Activated naive CD8-positive, alpha-beta T cell (primary cell): ENCODE results near the gene TSHZ3.

Experiments used
- H3K27ac Mint-ChIP-seq: one replicate; pipeline ENCODE4 v1.8.0; 2021; ENCODE audit warnings: mixed read lengths
- H3K27me3 Mint-ChIP-seq: one replicate; pipeline ENCODE4 v1.8.0; 2021; ENCODE audit warnings: mixed read lengths
- H3K36me3 Mint-ChIP-seq: one replicate; pipeline ENCODE4 v1.8.0; 2021; ENCODE audit warnings: mixed read lengths
- H3K4me1 Mint-ChIP-seq: one replicate; pipeline ENCODE4 v1.8.0; 2021; ENCODE audit warnings: low read depth, mixed read lengths
- H3K4me3 Mint-ChIP-seq: one replicate; pipeline ENCODE4 v1.8.0; 2021; ENCODE audit warnings: mild to moderate bottlenecking, mixed read lengths
- H3K9me3 Mint-ChIP-seq: one replicate; pipeline ENCODE4 v1.8.0; 2021; ENCODE audit warnings: low read depth, mixed read lengths

TSHZ3 gene

GRCh38 chr19:31254180-31254551 lies 95.1 kb downstream of the TSHZ3 start:
- Mint-ChIP-seq H3K4me3 (no peak overlapping the region), H3K27me3 (peaks cover 6% of the 10 kb centered on the region), H3K36me3 (no peaks in the 10 kb centered on the region), H3K4me1 (no peaks in the 10 kb centered on the region), H3K9me3 (no peaks in the 10 kb centered on the region), H3K27ac (no peak overlapping the region)

- Mint-ChIP-seq H3K9me3 (no peaks in the 10 kb centered on the region), H3K4me1 (no peaks in the 10 kb centered on the region), H3K4me3 (no peak overlapping the region), H3K36me3 (no peaks in the 10 kb centered on the region), H3K27ac (no peak overlapping the region), H3K27me3 (peaks cover 6% of the 10 kb centered on the region)
Measured at GRCh38 chr19:31253526-31254179, 95.6 kb downstream of the TSHZ3 start.

GRCh38 chr19:31252441-31252840 lies 96.8 kb downstream of the TSHZ3 start:
- no peaks in the 10 kb centered on the region for H3K9me3 Mint-ChIP-seq
- H3K4me3 Mint-ChIP-seq = no peak overlapping the region
- no peak overlapping the region for H3K27ac Mint-ChIP-seq
- H3K27me3 Mint-ChIP-seq = peaks cover 4% of the 10 kb centered on the region
- no peaks in the 10 kb centered on the region for H3K4me1 Mint-ChIP-seq
- no peaks in the 10 kb centered on the region for H3K36me3 Mint-ChIP-seq

GRCh38 chr19:31249217-31249616 lies 100.0 kb downstream of the TSHZ3 start:
- peaks cover 3% of the 10 kb centered on the region for H3K27me3 Mint-ChIP-seq
- H3K9me3 Mint-ChIP-seq = no peaks in the 10 kb centered on the region

GRCh38 chr19:31235806-31236205 lies 113.4 kb downstream of the TSHZ3 start:
- Mint-ChIP-seq H3K27me3 (peaks cover 11% of the 10 kb centered on the region), H3K27ac (no peak overlapping the region), H3K4me3 (no peak overlapping the region), H3K4me1 (no peaks in the 10 kb centered on the region), H3K9me3 (no peaks in the 10 kb centered on the region), H3K36me3 (no peaks in the 10 kb centered on the region)

More at GRCh38 chr19:31249217-31249616, 100.0 kb downstream of the TSHZ3 start:
- H3K4me3 Mint-ChIP-seq = no peak overlapping the region
- H3K36me3 Mint-ChIP-seq = no peaks in the 10 kb centered on the region
- H3K27ac Mint-ChIP-seq = no peak overlapping the region
- no peaks in the 10 kb centered on the region for H3K4me1 Mint-ChIP-seq

- Mint-ChIP-seq H3K36me3 (no peaks in the 10 kb centered on the region), H3K27ac (no peak overlapping the region), H3K27me3 (peaks cover 8% of the 10 kb centered on the region), H3K4me1 (no peaks in the 10 kb centered on the region), H3K4me3 (no peak overlapping the region), H3K9me3 (no peaks in the 10 kb centered on the region)
Measured at GRCh38 chr19:31233295-31233800, 115.9 kb downstream of the TSHZ3 start.

- Mint-ChIP-seq H3K27ac (no peak overlapping the region), H3K36me3 (peaks cover under 1% of the 10 kb centered on the region), H3K9me3 (no peaks in the 10 kb centered on the region), H3K27me3 (peaks cover 9% of the 10 kb centered on the region), H3K4me1 (no peaks in the 10 kb centered on the region), H3K4me3 (no peak overlapping the region)
Measured at GRCh38 chr19:31232871-31233270, 116.4 kb downstream of the TSHZ3 start.

- Mint-ChIP-seq H3K4me1 (no peaks in the 10 kb centered on the region), H3K4me3 (no peak overlapping the region), H3K27me3 (peaks cover 12% of the 10 kb centered on the region)
Measured at GRCh38 chr19:31232180-31232579, 117.1 kb downstream of the TSHZ3 start.

GRCh38 chr19:31231237-31231636 lies 118.0 kb downstream of the TSHZ3 start:
- Mint-ChIP-seq H3K4me3 (no peak overlapping the region), H3K36me3 (peaks cover 2% of the 10 kb centered on the region), H3K27ac (no peak overlapping the region), H3K9me3 (no peaks in the 10 kb centered on the region), H3K4me1 (no peaks in the 10 kb centered on the region), H3K27me3 (peaks cover 10% of the 10 kb centered on the region)

More at GRCh38 chr19:31232180-31232579, 117.1 kb downstream of the TSHZ3 start:
- Mint-ChIP-seq H3K36me3 (peaks cover 2% of the 10 kb centered on the region), H3K27ac (no peak overlapping the region), H3K9me3 (no peaks in the 10 kb centered on the region)

GRCh38 chr19:31226151-31226935 lies 122.9 kb downstream of the TSHZ3 start:
- H3K36me3 Mint-ChIP-seq = peaks cover 2% of the 10 kb centered on the region
- H3K27me3 Mint-ChIP-seq = peaks cover 4% of the 10 kb centered on the region
- H3K4me1 Mint-ChIP-seq = peaks cover 3% of the 10 kb centered on the region
- H3K27ac Mint-ChIP-seq = no peak overlapping the region
- H3K9me3 Mint-ChIP-seq = no peaks in the 10 kb centered on the region
- H3K4me3 Mint-ChIP-seq = no peak overlapping the region
